HL-60 (cell line): ENCODE results near the gene PGGHG.

Experiments used
- DNase-seq, 2 experiments: peaks; one replicate each; pipeline ENCODE4 v3.0.0-alpha.2; 2010 to 2020; ENCODE audit warnings: low read depth in 1 of 2, low spot score in 1 of 2
- H3K27ac ChIP-seq: fragments of 250-450 bp; sonication (Bioruptor Pico); replicated peaks from 2 replicates; pipeline ENCODE4 v1.5.1; 2020; ENCODE audit warnings: mild to moderate bottlenecking, moderate library complexity
- H3K27me3 ChIP-seq: fragments of 250-450 bp; sonication (Bioruptor Pico); 2 replicates; pipeline ENCODE4 v1.5.1; 2021; ENCODE audit warnings: mild to moderate bottlenecking, moderate library complexity; ENCODE audit not compliant: insufficient read depth, poor library complexity, severe bottlenecking
- H3K4me3 ChIP-seq: replicated peaks from 2 replicates; pipeline ENCODE4 v1.5.1; 2011; ENCODE audit warnings: mild to moderate bottlenecking, control low read depth, low read length; ENCODE audit not compliant: insufficient read depth
- GABPA ChIP-seq: IDR thresholded peaks from 2 replicates; pipeline ENCODE4 v1.6.1; 2012; ENCODE audit warnings: low read depth
- POLR2AphosphoS5 ChIP-seq: IDR thresholded peaks from 2 replicates; pipeline ENCODE4 v1.6.1; 2012; ENCODE audit warnings: low read depth
- SPI1 ChIP-seq: IDR thresholded peaks from 2 replicates; pipeline ENCODE4 v1.6.1; 2012; ENCODE audit warnings: low read depth, mild to moderate bottlenecking, borderline replicate concordance
- TF ChIP-seq, protein P1 (sequence below): IDR thresholded peaks from 2 replicates; pipeline ENCODE4 v1.6.1; 2012; ENCODE audit warnings: low read depth; ENCODE audit not compliant: insufficient replicate concordance
- TF ChIP-seq, protein P2 (sequence below): IDR thresholded peaks from one replicate; pipeline ENCODE4 v1.5.1; 2011; ENCODE audit warnings: low read length, control low read depth, inconsistent platforms; ENCODE audit not compliant: insufficient read depth

The PGGHG gene

DNA sequence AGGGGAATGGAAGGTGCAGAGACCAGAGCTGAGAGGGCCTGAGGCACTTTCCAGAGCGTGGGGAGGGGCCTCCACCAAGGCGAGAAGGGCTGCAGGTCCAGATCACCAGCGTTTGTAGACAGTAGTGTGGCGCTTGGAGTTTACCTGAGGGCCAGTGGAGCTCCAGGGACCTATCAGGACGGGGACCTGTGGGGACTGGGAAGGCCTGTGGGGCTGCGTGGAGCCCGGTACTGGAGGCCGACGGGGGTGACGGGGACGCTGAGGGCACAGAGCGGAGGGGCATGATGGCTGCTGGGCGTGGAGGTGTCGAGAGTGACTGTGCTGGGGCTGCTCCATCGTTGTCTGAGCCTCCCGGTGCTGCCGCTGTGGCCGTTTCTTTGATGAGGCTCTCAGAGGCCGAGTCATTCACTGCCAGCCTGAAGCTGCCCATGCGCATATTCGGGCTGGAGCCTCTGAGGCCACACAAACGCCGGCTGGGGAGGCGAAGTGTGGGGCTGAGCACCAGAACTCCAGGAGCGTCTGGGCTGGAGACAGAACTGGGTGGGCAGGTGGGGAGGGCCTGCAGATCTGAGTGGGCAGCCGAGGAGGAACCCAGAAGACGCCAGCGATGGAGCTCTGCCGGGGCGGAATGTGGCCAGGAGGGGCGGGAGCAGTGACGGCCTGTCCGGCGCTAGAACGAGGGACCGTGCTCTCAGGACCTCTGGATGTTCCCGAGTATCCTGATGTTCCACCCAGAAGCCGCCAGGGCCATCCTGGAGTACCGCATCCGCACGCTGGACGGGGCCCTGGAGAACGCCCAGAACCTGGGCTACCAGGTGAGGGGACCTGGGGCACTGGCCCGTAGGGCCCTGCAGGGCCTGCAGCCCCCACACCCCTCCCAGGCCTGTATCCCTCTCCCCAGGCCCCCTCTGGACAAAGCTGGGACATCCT lies 2.6 kb downstream of the PGGHG start:
- Histone ChIP-seq H3K4me3 (no peak overlapping the region), H3K27me3 (peaks cover 8% of the 10 kb centered on the region), H3K27ac (no peak overlapping the region)
- TF ChIP-seq GABPA = no peak
- TF ChIP-seq POLR2AphosphoS5 = no peak
- TF ChIP-seq, protein P1, sequence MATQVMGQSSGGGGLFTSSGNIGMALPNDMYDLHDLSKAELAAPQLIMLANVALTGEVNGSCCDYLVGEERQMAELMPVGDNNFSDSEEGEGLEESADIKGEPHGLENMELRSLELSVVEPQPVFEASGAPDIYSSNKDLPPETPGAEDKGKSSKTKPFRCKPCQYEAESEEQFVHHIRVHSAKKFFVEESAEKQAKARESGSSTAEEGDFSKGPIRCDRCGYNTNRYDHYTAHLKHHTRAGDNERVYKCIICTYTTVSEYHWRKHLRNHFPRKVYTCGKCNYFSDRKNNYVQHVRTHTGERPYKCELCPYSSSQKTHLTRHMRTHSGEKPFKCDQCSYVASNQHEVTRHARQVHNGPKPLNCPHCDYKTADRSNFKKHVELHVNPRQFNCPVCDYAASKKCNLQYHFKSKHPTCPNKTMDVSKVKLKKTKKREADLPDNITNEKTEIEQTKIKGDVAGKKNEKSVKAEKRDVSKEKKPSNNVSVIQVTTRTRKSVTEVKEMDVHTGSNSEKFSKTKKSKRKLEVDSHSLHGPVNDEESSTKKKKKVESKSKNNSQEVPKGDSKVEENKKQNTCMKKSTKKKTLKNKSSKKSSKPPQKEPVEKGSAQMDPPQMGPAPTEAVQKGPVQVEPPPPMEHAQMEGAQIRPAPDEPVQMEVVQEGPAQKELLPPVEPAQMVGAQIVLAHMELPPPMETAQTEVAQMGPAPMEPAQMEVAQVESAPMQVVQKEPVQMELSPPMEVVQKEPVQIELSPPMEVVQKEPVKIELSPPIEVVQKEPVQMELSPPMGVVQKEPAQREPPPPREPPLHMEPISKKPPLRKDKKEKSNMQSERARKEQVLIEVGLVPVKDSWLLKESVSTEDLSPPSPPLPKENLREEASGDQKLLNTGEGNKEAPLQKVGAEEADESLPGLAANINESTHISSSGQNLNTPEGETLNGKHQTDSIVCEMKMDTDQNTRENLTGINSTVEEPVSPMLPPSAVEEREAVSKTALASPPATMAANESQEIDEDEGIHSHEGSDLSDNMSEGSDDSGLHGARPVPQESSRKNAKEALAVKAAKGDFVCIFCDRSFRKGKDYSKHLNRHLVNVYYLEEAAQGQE = no peak
- TF ChIP-seq, protein P2, sequence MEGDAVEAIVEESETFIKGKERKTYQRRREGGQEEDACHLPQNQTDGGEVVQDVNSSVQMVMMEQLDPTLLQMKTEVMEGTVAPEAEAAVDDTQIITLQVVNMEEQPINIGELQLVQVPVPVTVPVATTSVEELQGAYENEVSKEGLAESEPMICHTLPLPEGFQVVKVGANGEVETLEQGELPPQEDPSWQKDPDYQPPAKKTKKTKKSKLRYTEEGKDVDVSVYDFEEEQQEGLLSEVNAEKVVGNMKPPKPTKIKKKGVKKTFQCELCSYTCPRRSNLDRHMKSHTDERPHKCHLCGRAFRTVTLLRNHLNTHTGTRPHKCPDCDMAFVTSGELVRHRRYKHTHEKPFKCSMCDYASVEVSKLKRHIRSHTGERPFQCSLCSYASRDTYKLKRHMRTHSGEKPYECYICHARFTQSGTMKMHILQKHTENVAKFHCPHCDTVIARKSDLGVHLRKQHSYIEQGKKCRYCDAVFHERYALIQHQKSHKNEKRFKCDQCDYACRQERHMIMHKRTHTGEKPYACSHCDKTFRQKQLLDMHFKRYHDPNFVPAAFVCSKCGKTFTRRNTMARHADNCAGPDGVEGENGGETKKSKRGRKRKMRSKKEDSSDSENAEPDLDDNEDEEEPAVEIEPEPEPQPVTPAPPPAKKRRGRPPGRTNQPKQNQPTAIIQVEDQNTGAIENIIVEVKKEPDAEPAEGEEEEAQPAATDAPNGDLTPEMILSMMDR = no peak
- no peak for TF ChIP-seq SPI1
- no peak for DNase-seq

DNA sequence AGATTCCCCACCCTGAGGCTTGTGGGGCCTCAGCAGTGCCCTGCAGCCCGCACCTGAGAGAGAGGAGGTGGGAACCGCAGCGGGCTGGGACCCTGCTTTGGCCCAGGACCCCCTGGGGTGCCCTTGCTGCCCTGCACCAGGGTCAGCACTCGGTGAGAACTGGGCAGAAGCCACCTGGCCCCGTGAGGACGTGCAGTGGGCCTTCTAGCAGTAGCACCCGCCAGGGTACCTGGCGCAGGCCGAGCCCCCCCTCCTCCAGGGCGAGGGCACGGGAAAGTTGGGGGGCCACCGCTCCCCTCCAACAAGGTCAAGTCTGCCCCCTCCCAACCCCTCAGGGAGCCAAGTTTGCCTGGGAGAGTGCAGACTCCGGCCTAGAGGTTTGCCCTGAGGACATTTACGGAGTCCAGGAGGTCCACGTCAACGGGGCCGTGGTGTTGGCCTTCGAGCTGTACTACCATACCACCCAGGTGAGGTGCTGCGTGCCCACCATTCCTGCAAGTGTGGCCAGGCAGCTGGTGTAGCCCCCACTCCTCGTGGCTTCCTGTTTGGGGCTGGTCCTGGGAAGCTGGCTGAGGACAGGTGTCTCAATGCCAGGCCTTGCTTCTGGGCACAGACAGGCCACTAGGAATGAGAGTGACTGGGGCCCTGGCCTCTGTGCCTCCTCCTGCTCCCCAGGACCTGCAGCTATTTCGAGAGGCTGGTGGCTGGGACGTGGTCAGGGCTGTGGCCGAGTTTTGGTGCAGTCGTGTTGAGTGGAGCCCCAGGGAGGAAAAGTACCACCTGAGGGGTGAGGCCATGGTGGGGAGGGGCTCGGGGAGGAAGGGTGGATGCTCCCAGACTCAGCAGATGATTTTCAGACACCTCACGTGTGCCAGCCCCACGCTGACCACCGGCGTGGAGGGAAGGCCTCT lies 3.5 kb downstream of the PGGHG start:
- Histone ChIP-seq H3K27ac (no peak overlapping the region), H3K4me3 (no peak overlapping the region), H3K27me3 (peaks cover 8% of the 10 kb centered on the region)
- no peak for DNase-seq
- TF ChIP-seq POLR2AphosphoS5 (no peak), GABPA (no peak), SPI1 (no peak)
- TF ChIP-seq, protein P1 = no peak
- TF ChIP-seq, protein P2 = no peak

- Histone ChIP-seq H3K27me3 (peaks cover 1% of the 10 kb centered on the region), H3K4me3 (no peak overlapping the region), H3K27ac (no peak overlapping the region)
- TF ChIP-seq SPI1 (no peak), POLR2AphosphoS5 (no peak)
- TF ChIP-seq, protein P2 = no peak
- no peak for DNase-seq
These were observed 4.4 kb downstream of the PGGHG start for GRCh38 chr11:293271-293851.
